B cell (primary cell): ENCODE results near the gene VEZT. TPM values are rescaled to one million over a fixed set of nuclear protein-coding genes. Genes with fewer than 3 reads are reported as not detected.
A peak's percentile ranks its signal among the peaks of the same experiment; 100 is the strongest.

ENCODE experiments used
- ATAC-seq: fragments of 200-7000 bp; cut with Tn5 transposase; one replicate; pipeline ENCODE4 v1.10.0; 2021; ENCODE audit warnings: low read depth, mild to moderate bottlenecking, moderate number of reproducible peaks, moderate library complexity
- CTCF ChIA-PET: fragments of 350-600 bp; sonication (Branson Sonifier 250); formaldehyde crosslinking; loops from one replicate; lab custom pipeline; 2021; ENCODE audit warnings: antibody characterized with exemption, inconsistent platforms; lab: Charles Lee
- POLR2A ChIA-PET: fragments of 350-600 bp; sonication (Branson Sonifier 250); formaldehyde crosslinking; loops from one replicate; lab custom pipeline; 2021; ENCODE audit warnings: antibody characterized with exemption; lab: Charles Lee
- DNase-seq: peaks from one replicate; pipeline ENCODE4 v3.0.0; 2013
- H2AFZ ChIP-seq: 2 replicates; pipeline ENCODE4 v1.6.1; 2012; ENCODE audit warnings: mild to moderate bottlenecking, low read depth, low read length; ENCODE audit not compliant: insufficient read depth, poor library complexity, severe bottlenecking
- H3K27ac ChIP-seq, 2 donors: 1 replicate in 1 of 2; 2 replicates in 1 of 2; pipeline ENCODE4 v1.5.1; 2012 to 2013; ENCODE audit warnings: low read length in 2 of 2, mild to moderate bottlenecking in 2 of 2, moderate library complexity in 1 of 2
- H3K27me3 ChIP-seq, 4 experiments: fragments of 200-600 bp in 1 of 4; sonication (generic) in 1 of 4; replicated peaks in 1 of 4; 1 replicate in 2 of 4; 2 replicates in 2 of 4; pipeline versions ENCODE4 v1.6.1 to v1.7.0; 2013 to 2016; ENCODE audit warnings: low read length in 3 of 4, mild to moderate bottlenecking in 2 of 4, mixed read lengths in 1 of 4, moderate library complexity in 1 of 4; ENCODE audit not compliant: insufficient read depth in 4 of 4, control insufficient read depth in 3 of 4; ENCODE audit errors: control extremely low read depth in 1 of 4
- H3K36me3 ChIP-seq, 2 experiments: replicated peaks in 1 of 2; 1 replicate in 1 of 2; 2 replicates in 1 of 2; pipeline versions ENCODE4 v1.6.1 to v1.7.1; 2013; ENCODE audit warnings: low read length in 1 of 2; ENCODE audit not compliant: insufficient read depth in 2 of 2, control insufficient read depth in 1 of 2; ENCODE audit errors: control extremely low read depth in 1 of 2, extremely low read depth in 1 of 2
- H3K4me1 ChIP-seq, 2 donors: fragments of 200-600 bp in 1 of 2; sonication (generic) in 1 of 2; 1 replicate in 1 of 2; 2 replicates in 1 of 2; pipeline versions ENCODE4 v1.5.1 to v1.6.1; 2013 to 2017; ENCODE audit warnings: low read length in 2 of 2; ENCODE audit not compliant: control insufficient read depth in 2 of 2, insufficient read depth in 2 of 2
- H3K4me2 ChIP-seq: replicated peaks from 2 replicates; pipeline ENCODE3; 2012; ENCODE audit warnings: mild to moderate bottlenecking, low read depth, low read length; ENCODE audit not compliant: poor library complexity, severe bottlenecking
- H3K4me3 ChIP-seq, 5 experiments: fragments of 200-600 bp in 1 of 5; sonication (generic) in 1 of 5; 1 replicate in 3 of 5; 2 replicates in 2 of 5; pipeline versions ENCODE4 v1.5.1 to v1.7.0; 2011 to 2016; ENCODE audit warnings: low read length in 4 of 5, mild to moderate bottlenecking in 4 of 5, low read depth in 2 of 5, control low read depth in 1 of 5, moderate library complexity in 1 of 5; ENCODE audit not compliant: insufficient read depth in 1 of 5; ENCODE audit errors: control extremely low read depth in 1 of 5, extremely low read depth in 1 of 5
- H3K79me2 ChIP-seq: fragments of 200-600 bp; sonication (generic); one replicate; pipeline ENCODE4 v1.6.0; 2016; ENCODE audit warnings: low read length; ENCODE audit not compliant: control insufficient read depth, insufficient read depth
- H3K9ac ChIP-seq: fragments of 200-600 bp; sonication (generic); 2 replicates; pipeline ENCODE4 v1.6.1; 2017; ENCODE audit warnings: mild to moderate bottlenecking, low read length, moderate library complexity
- H3K9me3 ChIP-seq, 3 donors: one replicate each; pipeline versions ENCODE4 v1.6.1 to v1.7.1; 2013; ENCODE audit warnings: low read length in 2 of 3; ENCODE audit not compliant: control insufficient read depth in 2 of 3, insufficient read depth in 1 of 3; ENCODE audit errors: control extremely low read depth in 1 of 3
- H4K20me1 ChIP-seq: 2 replicates; pipeline ENCODE4 v1.6.0; 2012; ENCODE audit warnings: mild to moderate bottlenecking, low read length; ENCODE audit not compliant: insufficient read depth, control insufficient read depth, poor library complexity, severe bottlenecking
- H3K27ac Mint-ChIP-seq: one replicate; pipeline ENCODE4 v1.8.0; 2021; ENCODE audit warnings: mixed read lengths
- H3K27me3 Mint-ChIP-seq: one replicate; pipeline ENCODE4 v1.8.0; 2021; ENCODE audit warnings: mixed read lengths
- H3K4me1 Mint-ChIP-seq: one replicate; pipeline ENCODE4 v1.8.0; 2021; ENCODE audit warnings: mixed read lengths
- H3K4me3 Mint-ChIP-seq: one replicate; pipeline ENCODE4 v1.8.0; 2021; ENCODE audit warnings: mixed read lengths
- H3K9me3 Mint-ChIP-seq: one replicate; pipeline ENCODE4 v1.8.0; 2022; ENCODE audit warnings: mixed read lengths; ENCODE audit not compliant: insufficient read depth
- EZH2 ChIP-seq: IDR thresholded peaks from 2 replicates; pipeline ENCODE4 v1.6.1; 2012; ENCODE audit warnings: borderline replicate concordance, low read depth, mild to moderate bottlenecking, moderate library complexity, low read length; ENCODE audit not compliant: insufficient read depth, poor library complexity, severe bottlenecking
- WGBS: methylation state at CpG from one replicate; pipeline ENCODE4 v1.1.5; 2013; ENCODE audit warnings: missing lambda C conversion rate; ENCODE audit not compliant: insufficient coverage; 5-methylcytosine and 5-hydroxymethylcytosine counted together
- intact Hi-C: fragments of 100-400 bp; cut with micrococcal nuclease; formaldehyde crosslinking; loops from one replicate; pipeline ENCODE4 v1.10.0; 2022
- polyA plus RNA-seq: library from polyadenylated mRNA; depleted of rRNA; stranded (reverse); fragments of >200 nt; gene quantifications from 2 replicates; pipeline ENCODE4 v1.2.3, GENCODE V29; 2012
- total RNA-seq, 2 donors: library from RNA; stranded (reverse); fragments of 120-200 nt in 1 of 2; gene quantifications; 1 replicate in 1 of 2; 2 replicates in 1 of 2; pipeline versions ENCODE4 v1.2.3 to v1.2.4, GENCODE V29; 2013 to 2022
- TF ChIP-seq, protein P1 (sequence below): fragments of 200-600 bp; IDR thresholded peaks from one replicate; pipeline ENCODE4 v1.8.0; 2022; ENCODE audit warnings: antibody characterized with exemption, mild to moderate bottlenecking

VEZT gene
- total and polyA plus RNA-seq, 2 donors (not counting 1 experiment from before 2014, with no cell fraction given), result 19.9 to 61.8 TPM

DNA sequence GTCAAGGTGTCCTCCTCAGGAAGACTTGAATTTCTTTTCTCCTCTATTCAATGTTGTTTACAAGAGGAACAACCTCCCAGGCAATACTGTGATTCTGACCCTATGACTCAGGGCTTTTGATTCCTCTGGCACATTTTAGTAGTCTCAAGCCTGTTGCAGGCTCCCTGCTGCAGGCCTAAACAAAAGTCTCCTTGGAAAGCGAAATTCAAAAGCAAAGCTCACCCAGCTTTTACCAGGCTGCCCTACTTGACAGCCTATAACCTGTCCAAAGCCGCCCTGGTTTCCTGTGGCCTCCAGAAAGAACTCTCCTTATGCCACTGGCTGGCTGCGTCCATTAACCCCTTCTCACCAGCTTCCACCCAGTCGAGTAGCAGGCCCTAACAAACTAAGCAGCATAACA lies 11.9 kb upstream of the VEZT start:
- H3K4me1 ChIP-seq, result peaks cover 4 to 13% of the 10 kb centered on the region in 2 donors
- H3K27me3 Mint-ChIP-seq, result no peaks in the 10 kb centered on the region
- H3K27me3 ChIP-seq, result no peaks in the 10 kb centered on the region
- H2AFZ ChIP-seq, result no peak overlapping the region
- H4K20me1 ChIP-seq, result no peaks in the 10 kb centered on the region
- 49% methylated on average over 4 of the region's 4 CpGs for WGBS
- no peak overlapping the region for H3K27ac ChIP-seq
- H3K4me2 ChIP-seq, result no peak overlapping the region
- no peak overlapping the region for H3K9ac ChIP-seq
- DNase-seq, result no peak
- peak overlapping the region; percentile 91 for H3K27ac Mint-ChIP-seq
- no peaks in the 10 kb centered on the region for H3K79me2 ChIP-seq
- ChIA-PET POLR2A (no interaction called here), CTCF (interaction anchor here (0.6 to 1.0 kb wide), 4 partner anchors 10 to 1700 kb away, joined by 3 to 4 read pairs (median 3); partner anchors contain the start of genes FGD6 and VEZT)
- no peak overlapping the region for H3K4me3 ChIP-seq
- no peaks in the 10 kb centered on the region for H3K9me3 Mint-ChIP-seq
- H3K36me3 ChIP-seq, result no peaks in the 10 kb centered on the region
- intact Hi-C loops, result no loop called here
- TF ChIP-seq EZH2, result no peak
- TF ChIP-seq, protein P1, sequence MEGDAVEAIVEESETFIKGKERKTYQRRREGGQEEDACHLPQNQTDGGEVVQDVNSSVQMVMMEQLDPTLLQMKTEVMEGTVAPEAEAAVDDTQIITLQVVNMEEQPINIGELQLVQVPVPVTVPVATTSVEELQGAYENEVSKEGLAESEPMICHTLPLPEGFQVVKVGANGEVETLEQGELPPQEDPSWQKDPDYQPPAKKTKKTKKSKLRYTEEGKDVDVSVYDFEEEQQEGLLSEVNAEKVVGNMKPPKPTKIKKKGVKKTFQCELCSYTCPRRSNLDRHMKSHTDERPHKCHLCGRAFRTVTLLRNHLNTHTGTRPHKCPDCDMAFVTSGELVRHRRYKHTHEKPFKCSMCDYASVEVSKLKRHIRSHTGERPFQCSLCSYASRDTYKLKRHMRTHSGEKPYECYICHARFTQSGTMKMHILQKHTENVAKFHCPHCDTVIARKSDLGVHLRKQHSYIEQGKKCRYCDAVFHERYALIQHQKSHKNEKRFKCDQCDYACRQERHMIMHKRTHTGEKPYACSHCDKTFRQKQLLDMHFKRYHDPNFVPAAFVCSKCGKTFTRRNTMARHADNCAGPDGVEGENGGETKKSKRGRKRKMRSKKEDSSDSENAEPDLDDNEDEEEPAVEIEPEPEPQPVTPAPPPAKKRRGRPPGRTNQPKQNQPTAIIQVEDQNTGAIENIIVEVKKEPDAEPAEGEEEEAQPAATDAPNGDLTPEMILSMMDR, result no peak
- no peak for ATAC-seq
- peaks cover 32% of the 10 kb centered on the region for H3K4me1 Mint-ChIP-seq
- H3K4me3 Mint-ChIP-seq, result no peak overlapping the region
- no peaks in the 10 kb centered on the region for H3K9me3 ChIP-seq

DNA sequence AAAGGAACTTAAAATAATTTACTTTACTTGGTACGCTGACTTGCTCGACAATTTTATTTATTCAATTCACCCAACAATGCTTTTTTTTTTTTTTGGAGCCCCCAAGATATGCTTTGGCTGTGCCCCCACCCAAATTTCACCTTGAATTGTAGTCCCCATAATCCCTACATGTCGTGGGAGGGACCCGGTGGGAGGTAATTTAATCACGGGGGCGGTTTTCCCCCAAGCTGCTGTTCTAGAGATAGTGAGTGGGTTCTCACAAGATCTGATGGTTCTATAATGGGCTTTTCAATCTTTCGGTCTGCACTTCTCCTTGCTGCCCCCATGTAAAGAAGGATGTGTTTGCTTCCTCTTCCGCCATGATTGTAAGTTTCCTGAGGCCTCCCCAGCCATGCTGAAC lies 10.7 kb upstream of the VEZT start:
- no peak overlapping the region for H2AFZ ChIP-seq
- H3K36me3 ChIP-seq, result no peaks in the 10 kb centered on the region
- no peak overlapping the region for H3K9ac ChIP-seq
- no peak overlapping the region for H3K4me3 ChIP-seq
- no peak overlapping the region for H3K4me3 Mint-ChIP-seq
- H3K27me3 Mint-ChIP-seq, result no peaks in the 10 kb centered on the region
- ATAC-seq (no peak), DNase-seq (no peak)
- H3K4me2 ChIP-seq, result no peak overlapping the region
- H3K4me1 Mint-ChIP-seq, result peaks cover 24% of the 10 kb centered on the region
- peaks cover 4 to 13% of the 10 kb centered on the region in 2 donors for H3K4me1 ChIP-seq
- H3K27me3 ChIP-seq, result no peaks in the 10 kb centered on the region
- POLR2A ChIA-PET, result no interaction called here
- no peak overlapping the region for H3K27ac ChIP-seq
- H3K79me2 ChIP-seq, result no peaks in the 10 kb centered on the region
- H4K20me1 ChIP-seq, result no peaks in the 10 kb centered on the region
- no peaks in the 10 kb centered on the region for H3K9me3 Mint-ChIP-seq
- no peak overlapping the region for H3K27ac Mint-ChIP-seq
- no peaks in the 10 kb centered on the region for H3K9me3 ChIP-seq
- TF ChIP-seq, protein P1, result no peak
- TF ChIP-seq EZH2, result no peak
- no CpG with 5 or more reads among the region's 8 CpGs for WGBS
- CTCF ChIA-PET, result no interaction called here
- intact Hi-C loops, result no loop called here
